Body of pancreas (tissue), 4 donors: ENCODE results near the gene CDH4.

Source experiments
- POLR2A ChIP-seq, 3 donors: fragments of 450-650 bp; IDR thresholded peaks; one replicate each; pipeline ENCODE4 v1.6.1; 2016; ENCODE audit warnings: antibody characterized with exemption in 3 of 3, mild to moderate bottlenecking in 2 of 3
- TF ChIP-seq, protein P1 (sequence below), 7 experiments: fragments of 450-650 bp in 4 of 7; fragments of 200-600 bp in 3 of 7; sonication (generic) in 3 of 7; IDR thresholded peaks; one replicate each; pipeline ENCODE4 v1.5.1; 2016 to 2019; ENCODE audit warnings: antibody characterized with exemption in 7 of 7

DNA sequence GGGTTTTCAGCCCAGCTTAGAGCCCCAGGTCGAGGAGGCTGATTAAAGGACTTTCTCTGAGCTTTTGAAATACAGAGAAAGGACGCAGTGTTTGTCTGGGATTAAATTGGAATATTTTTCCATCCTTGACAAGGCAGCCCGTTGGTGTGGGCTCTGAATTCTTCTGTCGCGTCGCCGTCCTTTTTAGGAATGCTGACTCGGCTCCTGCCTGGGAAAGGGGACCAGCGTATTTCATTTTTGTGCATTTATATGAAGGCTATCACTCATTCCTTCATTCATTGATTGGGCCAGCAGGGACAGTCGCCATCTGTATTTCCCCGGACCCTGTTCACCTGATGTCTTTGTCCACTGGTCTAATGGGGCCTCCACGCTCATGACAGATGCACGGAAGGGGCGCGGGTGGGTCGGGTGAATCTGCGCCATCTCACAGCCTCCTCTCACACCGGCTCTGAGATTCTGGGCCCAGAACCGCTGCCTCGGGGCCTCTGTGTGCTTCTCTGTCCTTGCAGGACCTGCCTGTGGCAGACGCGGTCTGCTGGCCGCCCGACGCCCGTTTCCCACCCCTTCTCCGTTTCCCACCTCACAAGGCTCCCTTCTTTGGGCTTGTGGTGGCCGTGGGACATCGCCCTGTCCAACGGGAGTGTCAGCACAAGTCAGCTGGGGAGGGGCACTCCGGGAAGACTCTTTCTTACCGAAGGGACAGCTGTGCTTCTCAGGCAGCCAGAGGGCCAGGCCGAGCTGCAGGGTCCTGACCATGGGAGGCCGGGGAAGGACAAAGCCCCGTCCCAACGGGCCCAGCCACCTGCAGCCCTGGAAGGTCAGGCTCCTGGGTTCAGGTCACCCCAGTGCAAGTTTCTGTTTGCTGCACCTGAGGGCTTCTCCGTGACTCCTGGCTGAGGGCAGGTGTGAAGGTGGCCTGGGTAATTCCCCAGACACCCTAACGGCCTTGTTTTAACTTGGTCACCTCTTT, 656.3 kb downstream of the CDH4 start:
- TF ChIP-seq, protein P1, sequence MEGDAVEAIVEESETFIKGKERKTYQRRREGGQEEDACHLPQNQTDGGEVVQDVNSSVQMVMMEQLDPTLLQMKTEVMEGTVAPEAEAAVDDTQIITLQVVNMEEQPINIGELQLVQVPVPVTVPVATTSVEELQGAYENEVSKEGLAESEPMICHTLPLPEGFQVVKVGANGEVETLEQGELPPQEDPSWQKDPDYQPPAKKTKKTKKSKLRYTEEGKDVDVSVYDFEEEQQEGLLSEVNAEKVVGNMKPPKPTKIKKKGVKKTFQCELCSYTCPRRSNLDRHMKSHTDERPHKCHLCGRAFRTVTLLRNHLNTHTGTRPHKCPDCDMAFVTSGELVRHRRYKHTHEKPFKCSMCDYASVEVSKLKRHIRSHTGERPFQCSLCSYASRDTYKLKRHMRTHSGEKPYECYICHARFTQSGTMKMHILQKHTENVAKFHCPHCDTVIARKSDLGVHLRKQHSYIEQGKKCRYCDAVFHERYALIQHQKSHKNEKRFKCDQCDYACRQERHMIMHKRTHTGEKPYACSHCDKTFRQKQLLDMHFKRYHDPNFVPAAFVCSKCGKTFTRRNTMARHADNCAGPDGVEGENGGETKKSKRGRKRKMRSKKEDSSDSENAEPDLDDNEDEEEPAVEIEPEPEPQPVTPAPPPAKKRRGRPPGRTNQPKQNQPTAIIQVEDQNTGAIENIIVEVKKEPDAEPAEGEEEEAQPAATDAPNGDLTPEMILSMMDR (IDR thresholded peaks at IDR 0.05): no peak
- no peak for TF ChIP-seq POLR2A (IDR thresholded peaks at IDR 0.05)
